Measurements from ENCODE around the gene IRAK3. TPM values are rescaled to one million over a fixed set of nuclear protein-coding genes. Genes with fewer than 3 reads are reported as not detected.

Gene IRAK3
- total and polyA plus RNA-seq, 2 experiments from 2014 or later = 1.2 to 8.6 TPM

GRCh38 chr12:66269142-66269541 is 80.1 kb downstream of the IRAK3 start:
- H3K4me2 ChIP-seq = no peak overlapping the region
- H3K4me3 ChIP-seq = no peak overlapping the region
- no peak for TF ChIP-seq EZH2 (IDR thresholded peaks at IDR 0.05; ENCODE audit: borderline replicate concordance)
- no peak for TF ChIP-seq EZH2phosphoT487 (IDR thresholded peaks at IDR 0.05; ENCODE audit: low read depth, severe bottlenecking, unreplicated experiment)
- no peak for TF ChIP-seq CTCF (IDR thresholded peaks at IDR 0.05; ENCODE audit: poor library complexity)
- no peaks in the 10 kb centered on the region for H3K4me1 ChIP-seq (ENCODE audit: insufficient read depth)
- H3K27ac ChIP-seq = no peak overlapping the region
- H3K9me3 ChIP-seq (ENCODE audit: low read depth) = no peaks in the 10 kb centered on the region
- no peaks in the 10 kb centered on the region for H3K27me3 ChIP-seq
- H3K79me2 ChIP-seq = no peaks in the 10 kb centered on the region
- H3K9me2 ChIP-seq (replicated peaks; ENCODE audit: insufficient read depth) = no peaks in the 10 kb centered on the region
- DNase-seq (ENCODE audit: low spot score) = no peak
- H4K20me1 ChIP-seq (ENCODE audit: insufficient read depth, poor library complexity, severe bottlenecking) = no peaks in the 10 kb centered on the region
- no peak overlapping the region for H2AFZ ChIP-seq
- 86% methylated on average over 6 of the region's 6 CpGs for WGBS (ENCODE audit: low lambda C conversion rate, missing lambda C conversion rate)
- H3K36me3 ChIP-seq (replicated peaks; ENCODE audit: insufficient read depth, low read depth) = no peaks in the 10 kb centered on the region

GRCh38 chr12:66269757-66270383 is 80.9 kb downstream of the IRAK3 start:
- H3K4me2 ChIP-seq = no peak overlapping the region

DNA sequence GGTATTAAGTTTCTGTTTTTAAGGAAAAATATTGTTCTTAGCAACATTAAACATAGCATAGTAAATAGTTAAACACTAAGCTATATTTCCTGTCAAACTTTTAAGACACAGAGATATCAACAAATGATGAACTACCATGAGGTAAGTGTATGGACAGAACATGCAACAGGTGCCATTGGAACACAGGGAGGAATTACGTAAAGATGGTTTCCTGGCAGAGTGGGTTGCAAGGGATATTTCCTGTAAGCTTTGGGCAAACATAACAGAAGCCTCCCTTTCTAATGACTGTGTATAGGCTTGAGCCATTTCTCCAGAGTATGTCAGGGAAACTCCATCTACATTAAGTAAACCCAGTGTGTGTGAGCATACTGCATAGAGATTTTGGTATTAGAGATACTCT is 81.6 kb downstream of the IRAK3 start:
- WGBS (ENCODE audit: low lambda C conversion rate, missing lambda C conversion rate) = 68% methylated on average over 1 of the region's 1 CpG
- H4K20me1 ChIP-seq (ENCODE audit: insufficient read depth, poor library complexity, severe bottlenecking) = no peaks in the 10 kb centered on the region
- no peak overlapping the region for H2AFZ ChIP-seq
- no peak overlapping the region for H3K27ac ChIP-seq
- no peaks in the 10 kb centered on the region for H3K9me3 ChIP-seq (ENCODE audit: low read depth)
- no peaks in the 10 kb centered on the region for H3K4me1 ChIP-seq (ENCODE audit: insufficient read depth)
- H3K36me3 ChIP-seq (replicated peaks; ENCODE audit: insufficient read depth, low read depth) = no peaks in the 10 kb centered on the region
- no peaks in the 10 kb centered on the region for H3K9me2 ChIP-seq (replicated peaks; ENCODE audit: insufficient read depth)
- no peaks in the 10 kb centered on the region for H3K27me3 ChIP-seq
- H3K4me2 ChIP-seq = no peak overlapping the region
- no peak overlapping the region for H3K4me3 ChIP-seq
- no peak for DNase-seq (ENCODE audit: low spot score)
- TF ChIP-seq EZH2phosphoT487 (IDR thresholded peaks at IDR 0.05; ENCODE audit: low read depth, severe bottlenecking, unreplicated experiment) = no peak
- TF ChIP-seq CTCF (IDR thresholded peaks at IDR 0.05; ENCODE audit: poor library complexity) = no peak
- no peak for TF ChIP-seq EZH2 (IDR thresholded peaks at IDR 0.05; ENCODE audit: borderline replicate concordance)
- no peaks in the 10 kb centered on the region for H3K79me2 ChIP-seq

More at GRCh38 chr12:66269757-66270383, 80.9 kb downstream of the IRAK3 start:
- H3K27me3 ChIP-seq = no peaks in the 10 kb centered on the region
- H3K27ac ChIP-seq = no peak overlapping the region
- H3K9me2 ChIP-seq (replicated peaks; ENCODE audit: insufficient read depth) = no peaks in the 10 kb centered on the region
- 73% methylated on average over 5 of the region's 5 CpGs for WGBS (ENCODE audit: low lambda C conversion rate, missing lambda C conversion rate)
- no peaks in the 10 kb centered on the region for H3K79me2 ChIP-seq
- H3K4me3 ChIP-seq = no peak overlapping the region
- TF ChIP-seq EZH2 (IDR thresholded peaks at IDR 0.05; ENCODE audit: borderline replicate concordance) = no peak
- peak; percentile 70 for TF ChIP-seq CTCF (IDR thresholded peaks at IDR 0.05; ENCODE audit: poor library complexity)
- no peaks in the 10 kb centered on the region for H4K20me1 ChIP-seq (ENCODE audit: insufficient read depth, poor library complexity, severe bottlenecking)
- peak; percentile 60 for DNase-seq (ENCODE audit: low spot score)
- H3K4me1 ChIP-seq (ENCODE audit: insufficient read depth) = no peaks in the 10 kb centered on the region
- H3K36me3 ChIP-seq (replicated peaks; ENCODE audit: insufficient read depth, low read depth) = no peaks in the 10 kb centered on the region
- no peak overlapping the region for H2AFZ ChIP-seq
- H3K9me3 ChIP-seq (ENCODE audit: low read depth) = no peaks in the 10 kb centered on the region
